Sigmoid colon (tissue), 4 donors: Measurements from ENCODE around the gene ERBB2.

ENCODE experiments used
- POLR2AphosphoS5 ChIP-seq, 4 donors: sonication (generic); formaldehyde crosslinking; IDR thresholded peaks; one replicate each; pipeline ENCODE4 v1.6.1; 2017; ENCODE audit warnings: antibody characterized with exemption in 4 of 4
- TF ChIP-seq, protein P1 (sequence below), 4 experiments: fragments of 450-650 bp in 3 of 4; fragments of 200-600 bp in 1 of 4; IDR thresholded peaks; one replicate each; pipeline ENCODE4 v1.5.1; 2016 to 2019; ENCODE audit warnings: antibody characterized with exemption in 4 of 4, mild to moderate bottlenecking in 3 of 4, moderate library complexity in 2 of 4

DNA sequence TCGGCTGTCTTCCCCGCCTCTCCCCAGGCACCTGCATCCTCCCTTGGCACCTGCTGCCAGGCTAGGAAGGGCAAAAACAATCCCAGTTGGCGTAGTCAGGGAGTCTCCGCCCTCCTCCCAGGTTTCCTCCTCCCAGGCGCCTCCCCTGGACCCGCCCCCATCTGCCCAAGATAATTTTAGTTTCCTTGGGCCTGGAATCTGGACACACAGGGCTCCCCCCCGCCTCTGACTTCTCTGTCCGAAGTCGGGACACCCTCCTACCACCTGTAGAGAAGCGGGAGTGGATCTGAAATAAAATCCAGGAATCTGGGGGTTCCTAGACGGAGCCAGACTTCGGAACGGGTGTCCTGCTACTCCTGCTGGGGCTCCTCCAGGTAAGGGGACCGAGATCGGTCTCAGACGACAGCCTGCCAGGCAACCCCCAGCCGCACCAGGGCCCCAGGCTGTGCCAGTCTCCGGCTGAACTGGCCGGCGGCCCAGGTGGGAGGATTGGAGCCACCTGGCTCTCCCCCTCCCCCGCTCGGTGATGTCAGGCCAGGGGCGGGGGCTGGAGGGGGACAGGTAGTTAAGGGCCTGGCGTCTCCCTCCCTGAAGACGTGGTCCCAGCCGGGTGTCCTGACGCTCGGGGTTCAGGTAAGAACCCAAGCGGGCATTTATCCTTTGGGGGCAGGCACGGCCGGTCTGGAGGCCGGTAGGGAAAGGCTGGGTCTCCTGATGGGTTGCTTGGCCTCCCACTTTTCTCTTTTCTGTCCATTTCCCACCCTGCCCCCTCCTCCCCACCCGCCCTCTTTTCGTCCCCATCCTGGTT is 38.1 kb downstream of the ERBB2 start, which contains the start of gene GRB7:
- TF ChIP-seq, protein P1, sequence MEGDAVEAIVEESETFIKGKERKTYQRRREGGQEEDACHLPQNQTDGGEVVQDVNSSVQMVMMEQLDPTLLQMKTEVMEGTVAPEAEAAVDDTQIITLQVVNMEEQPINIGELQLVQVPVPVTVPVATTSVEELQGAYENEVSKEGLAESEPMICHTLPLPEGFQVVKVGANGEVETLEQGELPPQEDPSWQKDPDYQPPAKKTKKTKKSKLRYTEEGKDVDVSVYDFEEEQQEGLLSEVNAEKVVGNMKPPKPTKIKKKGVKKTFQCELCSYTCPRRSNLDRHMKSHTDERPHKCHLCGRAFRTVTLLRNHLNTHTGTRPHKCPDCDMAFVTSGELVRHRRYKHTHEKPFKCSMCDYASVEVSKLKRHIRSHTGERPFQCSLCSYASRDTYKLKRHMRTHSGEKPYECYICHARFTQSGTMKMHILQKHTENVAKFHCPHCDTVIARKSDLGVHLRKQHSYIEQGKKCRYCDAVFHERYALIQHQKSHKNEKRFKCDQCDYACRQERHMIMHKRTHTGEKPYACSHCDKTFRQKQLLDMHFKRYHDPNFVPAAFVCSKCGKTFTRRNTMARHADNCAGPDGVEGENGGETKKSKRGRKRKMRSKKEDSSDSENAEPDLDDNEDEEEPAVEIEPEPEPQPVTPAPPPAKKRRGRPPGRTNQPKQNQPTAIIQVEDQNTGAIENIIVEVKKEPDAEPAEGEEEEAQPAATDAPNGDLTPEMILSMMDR (IDR thresholded peaks at IDR 0.05) = no peak
- TF ChIP-seq POLR2AphosphoS5 (IDR thresholded peaks at IDR 0.05) = no peak
